ENCODE data around the gene MPZL2.

The MPZL2 gene

GRCh38 chr11:118216621-118217481 is 47.2 kb downstream of the MPZL2 start:
- DNase-seq, result no peak

DNA sequence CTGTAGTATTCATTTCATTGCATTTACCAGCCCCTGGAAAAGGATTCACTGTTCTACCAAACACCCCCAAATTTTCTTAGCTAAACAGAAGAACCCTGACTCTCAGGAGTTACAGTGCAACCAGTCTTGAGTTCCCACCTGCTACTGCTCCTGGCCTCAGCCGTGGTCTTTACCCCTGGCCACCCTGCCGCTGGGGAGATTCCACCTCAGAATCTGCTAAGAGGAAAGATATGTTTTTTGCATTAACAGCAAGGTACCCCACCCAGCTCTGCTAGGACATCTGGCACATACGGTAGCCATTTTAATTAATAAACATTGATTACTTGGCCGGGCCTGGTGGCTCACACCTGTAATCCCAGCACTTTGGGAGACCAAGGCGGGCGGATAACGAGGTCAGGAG is 48.3 kb downstream of the MPZL2 start:
- no peak for DNase-seq

GRCh38 chr11:118215262-118215661 is 48.8 kb downstream of the MPZL2 start:
- DNase-seq, result no peak

GRCh38 chr11:118214210-118214914 is 49.7 kb downstream of the MPZL2 start:
- peak; percentile 91 for DNase-seq

- DNase-seq, result peak; percentile 67
These were observed 50.3 kb downstream of the MPZL2 start for GRCh38 chr11:118213781-118214180.

GRCh38 chr11:118213201-118213600 is 50.9 kb downstream of the MPZL2 start:
- peak; percentile 65 for DNase-seq

DNA sequence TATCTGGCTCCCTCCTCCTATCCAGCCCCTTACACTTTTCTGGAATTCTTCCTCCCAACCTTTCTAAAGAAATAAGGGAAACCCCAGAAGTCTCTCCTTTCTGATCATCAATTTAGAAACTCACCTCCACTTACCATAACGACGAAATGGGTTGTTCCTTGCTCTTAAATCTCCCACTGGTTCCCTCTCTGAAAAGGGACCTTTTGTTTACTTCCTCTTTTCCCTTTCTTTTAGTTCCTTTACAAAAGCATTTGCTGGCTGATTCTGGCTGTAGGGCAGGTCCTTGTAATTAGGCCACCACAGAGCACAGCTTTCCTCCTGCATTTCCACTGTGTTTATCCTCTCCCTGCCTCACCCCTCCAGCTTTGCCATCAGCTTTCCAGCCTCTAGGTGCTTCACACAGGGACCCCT is 51.3 kb downstream of the MPZL2 start:
- peak; percentile 92 for DNase-seq

DNA sequence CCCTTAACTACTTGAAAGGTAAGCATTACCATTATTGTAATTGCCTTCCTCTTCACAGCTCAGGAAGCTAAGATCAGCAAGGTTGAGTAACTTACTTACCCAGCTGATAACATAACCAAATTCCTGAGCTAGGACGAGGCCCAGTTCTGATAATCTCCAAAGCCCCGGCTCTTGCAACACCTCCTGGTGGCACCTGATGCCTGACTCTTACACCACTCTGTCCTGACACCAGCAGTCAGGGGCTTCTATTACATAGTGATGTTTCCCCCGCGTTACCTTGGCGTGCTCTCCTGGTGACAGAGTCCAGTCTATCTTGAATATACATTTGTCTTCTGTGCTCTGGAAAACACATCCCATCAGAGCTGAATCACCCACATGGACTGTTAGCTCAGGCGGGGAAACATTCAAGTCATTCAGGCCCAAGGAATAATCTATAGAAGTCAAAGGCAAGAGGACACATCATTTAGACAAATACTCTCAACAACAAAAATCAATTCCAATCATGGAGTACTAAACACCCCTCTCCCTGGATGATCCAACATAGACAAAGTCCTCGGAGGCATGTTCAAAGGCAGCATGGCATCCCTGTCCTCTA is 51.9 kb downstream of the MPZL2 start:
- peak; percentile 71 for DNase-seq

- no peak for DNase-seq
These were observed 53.1 kb downstream of the MPZL2 start for GRCh38 chr11:118211006-118211405.

DNA sequence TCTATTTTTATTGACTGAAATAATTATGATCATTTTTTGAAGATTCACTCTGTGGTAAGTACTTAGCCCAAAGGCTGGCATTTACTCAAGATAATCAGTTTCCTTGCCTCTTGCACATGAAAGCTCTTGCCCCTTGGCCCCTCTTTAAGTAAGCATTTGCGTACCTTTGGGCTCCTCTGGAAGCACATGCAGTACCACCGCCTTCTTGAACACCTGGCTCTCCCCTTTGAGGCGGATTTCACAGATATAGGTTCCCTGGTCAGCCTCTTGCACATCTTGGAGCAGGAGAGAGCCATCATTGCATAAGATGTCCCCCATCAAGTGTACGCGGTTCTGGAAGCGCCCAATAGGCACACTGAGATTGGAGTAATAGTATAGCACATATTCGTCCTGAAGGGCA is 53.8 kb downstream of the MPZL2 start:
- no peak for DNase-seq

DNA sequence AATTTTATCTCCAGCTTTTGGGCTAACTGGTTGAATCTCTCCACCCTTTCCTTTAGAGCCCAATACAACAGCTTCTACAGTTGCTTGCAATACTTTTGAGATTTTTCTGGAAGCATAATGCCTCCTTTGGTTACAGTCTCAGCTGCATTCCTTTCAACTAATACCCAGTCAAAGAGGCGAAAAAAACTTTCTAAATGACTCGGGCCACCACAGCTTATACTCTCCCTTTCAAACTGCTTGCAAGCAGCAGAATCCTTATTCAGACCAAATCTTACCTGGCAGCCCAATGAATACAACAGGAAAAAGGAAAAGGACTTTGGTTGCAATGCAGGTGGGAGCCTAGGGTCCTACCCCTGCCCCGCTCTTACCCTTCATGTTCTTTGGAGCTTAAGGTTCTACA is 55.1 kb downstream of the MPZL2 start:
- DNase-seq, result no peak

- DNase-seq, result no peak
These were observed 57.0 kb downstream of the MPZL2 start for GRCh38 chr11:118207079-118207478.

DNA sequence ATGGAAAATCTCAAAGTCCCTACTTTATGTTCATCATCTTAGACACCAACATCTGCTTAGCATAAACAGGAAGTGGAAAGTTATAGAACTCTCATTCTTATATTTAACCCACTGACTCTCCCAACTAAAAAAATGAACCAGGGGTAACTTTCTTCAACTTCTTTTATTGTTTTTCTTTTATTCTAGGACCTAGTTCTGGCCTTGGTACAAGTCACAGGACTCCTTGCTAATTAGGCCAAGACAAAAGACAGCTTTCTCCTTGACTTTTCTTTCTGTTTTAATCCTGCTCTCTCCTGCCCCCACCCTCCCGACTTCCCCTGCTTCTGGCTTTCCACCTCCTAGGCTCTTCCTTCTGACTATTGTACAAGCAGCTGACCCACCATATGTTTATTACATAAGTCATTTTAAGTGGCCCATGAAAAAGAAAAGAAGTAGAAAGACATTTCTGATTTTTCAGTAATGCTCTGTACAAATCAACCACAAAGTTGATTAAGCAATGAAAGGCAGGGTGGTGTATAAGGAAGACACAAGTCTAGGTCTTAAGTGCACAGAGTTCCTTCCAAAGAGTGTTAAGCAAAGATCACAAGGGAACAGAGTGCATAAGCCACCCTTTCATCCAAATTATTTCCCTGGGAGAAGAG is 57.6 kb downstream of the MPZL2 start:
- peak; percentile 82 for DNase-seq

DNA sequence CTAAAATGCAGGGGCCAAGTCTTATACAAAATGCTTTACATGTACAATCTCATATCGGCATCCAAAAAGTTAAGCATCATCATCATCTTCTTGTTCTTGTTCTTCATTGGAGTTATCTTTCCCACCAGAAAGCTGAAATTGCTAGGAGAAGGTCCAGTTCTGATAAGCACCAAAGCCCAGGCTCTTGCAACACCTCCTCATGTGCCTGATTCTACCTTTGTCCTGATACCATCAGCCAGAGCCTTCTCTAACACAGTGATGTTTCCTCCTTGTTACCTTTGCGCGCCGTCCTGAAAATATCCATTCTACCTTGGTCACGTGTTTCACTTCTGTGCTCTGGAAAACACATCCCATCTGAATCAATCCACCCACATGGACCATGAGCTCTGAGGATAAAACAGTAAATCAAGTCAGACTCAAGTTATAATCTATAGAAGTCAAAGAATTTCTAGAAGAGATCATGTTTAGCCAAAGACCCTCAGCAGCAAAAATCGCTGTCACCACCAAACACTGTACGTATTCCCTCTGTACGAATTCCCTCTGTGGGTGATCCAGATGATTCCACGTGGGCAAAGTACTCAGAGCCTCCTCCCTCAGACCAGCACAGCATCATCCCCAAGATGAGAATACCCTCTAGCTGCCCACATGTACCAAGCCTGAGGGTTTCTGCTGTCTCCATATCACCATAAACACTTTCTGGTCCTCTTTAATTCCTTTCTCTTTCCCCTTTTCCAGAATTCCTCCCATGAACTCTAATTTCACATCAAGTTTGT is 58.3 kb downstream of the MPZL2 start:
- DNase-seq, result no peak
